GM19324 (cell line): ENCODE measurements around the gene TRPV2.
"Not testable (repeated sequence)": the region's sequence is repeated elsewhere in the genome, so short reads cannot be mapped to it uniquely, and the experiment has no call there.

Experiments used
- ATAC-seq: cut with Tn5 transposase; IDR thresholded peaks from one replicate; pipeline ENCODE4 v1.9.1; 2021; ENCODE audit warnings: mild to moderate bottlenecking, moderate library complexity; ENCODE audit not compliant: unreplicated experiment, low FRiP score

TRPV2 gene

GRCh38 chr17:16403847-16404246 is 11.5 kb upstream of the TRPV2 start:
- not testable (repeated sequence) for ATAC-seq

DNA sequence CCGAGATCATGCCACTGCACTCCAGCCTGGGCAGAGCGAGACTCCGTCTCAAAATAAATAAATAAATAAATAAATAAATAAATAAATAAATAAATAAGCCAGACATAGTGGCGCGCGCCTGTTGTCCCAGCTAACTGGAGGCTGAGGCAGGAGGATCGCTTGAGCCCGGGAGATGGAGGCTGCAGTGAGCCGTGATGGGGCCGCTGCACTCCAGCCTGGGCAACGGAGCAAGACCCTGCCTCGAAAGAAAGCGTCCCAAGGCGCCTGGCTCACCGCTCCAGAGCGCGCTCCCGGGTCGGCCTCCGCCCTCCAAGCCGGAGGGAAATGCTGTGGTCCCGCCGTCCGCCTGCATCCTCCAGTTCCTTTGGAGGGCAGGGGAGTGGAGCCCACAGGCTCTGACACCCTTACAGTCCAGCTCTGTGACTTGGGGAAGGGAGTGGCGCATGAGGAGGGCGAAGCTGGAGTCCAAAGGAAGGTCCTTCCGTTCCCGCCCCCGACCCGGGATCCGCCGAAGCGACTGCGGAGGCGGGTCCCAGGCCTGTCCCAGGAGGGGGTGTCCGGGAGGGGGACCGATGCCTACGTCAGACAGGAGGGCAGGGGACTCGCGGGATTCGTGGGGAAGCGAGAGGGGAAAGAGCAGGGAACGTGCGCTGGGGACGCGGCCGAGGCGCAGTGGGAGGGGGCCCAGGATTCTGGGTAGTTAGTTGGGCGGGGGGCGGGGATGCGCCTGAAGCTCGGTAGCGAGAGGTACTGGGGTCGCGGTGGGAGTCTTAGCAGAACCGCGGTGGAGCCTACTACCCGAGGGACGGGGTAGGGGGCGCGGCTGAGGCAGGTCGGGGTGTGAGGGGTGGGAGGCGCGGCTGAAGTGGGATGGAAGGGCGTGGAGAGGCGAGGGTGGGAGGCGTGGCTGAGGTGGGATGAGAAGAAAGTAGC is 8.4 kb upstream of the TRPV2 start:
- no peak for ATAC-seq

GRCh38 chr17:16407911-16408588 is 7.3 kb upstream of the TRPV2 start:
- peak; percentile 62 for ATAC-seq

DNA sequence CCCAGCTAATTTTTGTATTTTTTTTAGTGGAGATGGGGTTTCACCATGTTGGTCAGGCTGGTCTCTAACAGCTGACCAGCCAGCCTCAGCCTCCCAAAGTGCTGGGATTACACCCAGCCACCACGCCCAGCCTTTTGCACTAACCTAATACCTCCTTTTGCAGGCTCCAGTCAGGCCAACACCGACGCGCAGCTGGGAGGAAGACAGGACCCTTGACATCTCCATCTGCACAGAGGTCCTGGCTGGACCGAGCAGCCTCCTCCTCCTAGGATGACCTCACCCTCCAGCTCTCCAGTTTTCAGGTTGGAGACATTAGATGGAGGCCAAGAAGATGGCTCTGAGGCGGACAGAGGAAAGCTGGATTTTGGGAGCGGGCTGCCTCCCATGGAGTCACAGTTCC is 2.0 kb downstream of the TRPV2 start:
- no peak for ATAC-seq

GRCh38 chr17:16417896-16418684 is 2.7 kb downstream of the TRPV2 start:
- no peak for ATAC-seq

DNA sequence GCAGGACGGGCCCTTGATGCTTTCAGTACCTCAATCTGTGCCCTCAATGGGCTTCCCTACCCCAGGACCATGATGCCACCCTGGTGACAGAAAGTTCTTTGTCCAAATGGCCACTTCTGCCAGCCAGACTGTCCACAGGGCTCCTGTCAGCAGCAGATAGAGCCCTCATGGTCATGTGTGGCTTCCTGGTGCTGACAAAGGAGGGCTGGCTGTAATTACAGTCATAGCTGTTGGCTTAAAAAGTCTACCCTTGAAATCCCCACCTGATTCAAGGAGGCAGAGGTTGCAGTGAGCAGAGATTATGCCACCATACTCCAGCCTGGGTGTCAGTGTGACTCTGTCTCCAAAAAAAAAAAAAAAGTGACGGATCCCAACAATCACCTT is 3.3 kb downstream of the TRPV2 start:
- no peak for ATAC-seq

DNA sequence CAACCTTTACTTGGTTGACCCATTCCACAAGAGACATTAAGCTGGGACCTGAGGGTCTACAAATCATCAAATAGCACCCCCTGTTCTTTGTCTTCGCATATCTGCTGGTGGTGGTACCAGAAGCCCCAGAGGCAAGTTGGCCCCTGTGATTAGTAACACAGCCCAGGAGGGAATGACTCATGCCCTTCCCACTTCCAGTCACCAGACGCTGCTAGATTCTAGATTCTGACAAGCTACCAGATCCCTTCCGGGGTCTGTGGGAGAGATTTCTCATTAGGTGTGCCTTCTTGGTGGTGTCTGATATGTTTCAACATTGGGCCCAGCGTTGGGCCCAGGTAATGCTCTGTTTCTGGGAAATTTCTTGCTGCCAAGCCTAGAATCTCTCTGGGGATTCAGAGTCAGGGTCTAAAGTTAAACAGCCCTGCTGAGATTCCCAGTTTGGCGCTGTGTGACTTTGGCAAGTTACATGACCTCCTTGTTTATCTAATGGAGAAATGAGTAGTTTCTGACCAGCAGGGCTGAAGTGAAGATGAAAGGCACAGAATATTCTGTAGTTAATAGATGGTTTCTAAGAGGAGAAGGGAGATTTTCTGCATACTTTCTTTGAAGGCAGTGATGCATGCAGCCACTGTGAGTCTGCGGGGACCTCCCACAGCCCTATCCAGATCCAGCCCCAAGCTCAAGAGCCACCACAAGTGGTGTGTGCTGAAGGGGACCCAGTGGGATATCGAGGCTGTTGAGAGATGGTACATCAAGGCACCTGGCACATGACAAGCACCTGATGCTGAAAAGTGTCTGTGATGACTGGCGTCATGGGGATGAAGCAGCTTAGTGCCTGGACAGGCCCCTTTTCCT is 3.9 kb downstream of the TRPV2 start:
- ATAC-seq, result no peak

- no peak for ATAC-seq
Observed at GRCh38 chr17:16419929-16420271, 4.5 kb downstream of the TRPV2 start.

- no peak for ATAC-seq
Observed at GRCh38 chr17:16422416-16422815, 7.0 kb downstream of the TRPV2 start.

DNA sequence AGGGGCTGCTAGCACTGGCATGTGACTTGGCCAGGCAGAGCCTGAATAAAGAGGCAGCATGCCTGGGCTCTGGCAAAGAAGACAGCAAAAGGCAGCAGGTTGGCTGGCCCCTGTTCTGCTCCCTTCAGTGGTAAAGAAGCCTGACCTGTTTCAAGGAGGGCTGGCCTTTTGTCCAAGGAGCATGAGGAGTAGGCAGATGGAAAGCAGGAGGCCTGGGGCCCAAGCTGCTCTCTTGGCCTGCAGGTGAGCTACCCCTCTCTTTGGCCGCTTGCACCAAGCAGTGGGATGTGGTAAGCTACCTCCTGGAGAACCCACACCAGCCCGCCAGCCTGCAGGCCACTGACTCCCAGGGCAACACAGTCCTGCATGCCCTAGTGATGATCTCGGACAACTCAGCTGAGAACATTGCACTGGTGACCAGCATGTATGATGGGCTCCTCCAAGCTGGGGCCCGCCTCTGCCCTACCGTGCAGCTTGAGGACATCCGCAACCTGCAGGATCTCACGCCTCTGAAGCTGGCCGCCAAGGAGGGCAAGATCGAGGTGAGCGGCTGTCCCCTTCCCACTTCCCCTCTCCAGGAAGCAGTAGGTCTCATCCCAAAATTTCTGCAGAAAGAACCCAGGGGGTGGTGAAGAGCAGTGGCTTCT is 8.0 kb downstream of the TRPV2 start:
- ATAC-seq, result no peak

DNA sequence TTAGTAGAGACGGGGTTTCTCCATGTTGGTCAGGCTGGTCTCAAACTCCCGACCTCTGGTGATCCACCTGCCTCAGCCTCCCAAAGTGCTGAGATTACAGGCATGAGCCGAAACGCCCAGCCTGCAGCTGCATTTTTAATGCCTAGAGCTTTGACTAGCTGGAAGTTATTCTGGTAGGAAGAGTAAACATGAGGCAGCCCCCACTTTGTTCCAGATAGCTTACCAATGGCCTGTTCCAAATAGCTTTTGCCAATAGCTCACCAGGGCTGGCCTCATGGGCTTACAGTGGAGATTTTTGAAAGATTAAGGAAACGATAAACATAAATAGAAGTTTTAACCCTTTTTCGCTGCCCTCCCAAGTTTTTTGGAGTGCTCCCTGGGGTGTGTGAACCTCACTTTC is 9.8 kb downstream of the TRPV2 start:
- ATAC-seq, result no peak

DNA sequence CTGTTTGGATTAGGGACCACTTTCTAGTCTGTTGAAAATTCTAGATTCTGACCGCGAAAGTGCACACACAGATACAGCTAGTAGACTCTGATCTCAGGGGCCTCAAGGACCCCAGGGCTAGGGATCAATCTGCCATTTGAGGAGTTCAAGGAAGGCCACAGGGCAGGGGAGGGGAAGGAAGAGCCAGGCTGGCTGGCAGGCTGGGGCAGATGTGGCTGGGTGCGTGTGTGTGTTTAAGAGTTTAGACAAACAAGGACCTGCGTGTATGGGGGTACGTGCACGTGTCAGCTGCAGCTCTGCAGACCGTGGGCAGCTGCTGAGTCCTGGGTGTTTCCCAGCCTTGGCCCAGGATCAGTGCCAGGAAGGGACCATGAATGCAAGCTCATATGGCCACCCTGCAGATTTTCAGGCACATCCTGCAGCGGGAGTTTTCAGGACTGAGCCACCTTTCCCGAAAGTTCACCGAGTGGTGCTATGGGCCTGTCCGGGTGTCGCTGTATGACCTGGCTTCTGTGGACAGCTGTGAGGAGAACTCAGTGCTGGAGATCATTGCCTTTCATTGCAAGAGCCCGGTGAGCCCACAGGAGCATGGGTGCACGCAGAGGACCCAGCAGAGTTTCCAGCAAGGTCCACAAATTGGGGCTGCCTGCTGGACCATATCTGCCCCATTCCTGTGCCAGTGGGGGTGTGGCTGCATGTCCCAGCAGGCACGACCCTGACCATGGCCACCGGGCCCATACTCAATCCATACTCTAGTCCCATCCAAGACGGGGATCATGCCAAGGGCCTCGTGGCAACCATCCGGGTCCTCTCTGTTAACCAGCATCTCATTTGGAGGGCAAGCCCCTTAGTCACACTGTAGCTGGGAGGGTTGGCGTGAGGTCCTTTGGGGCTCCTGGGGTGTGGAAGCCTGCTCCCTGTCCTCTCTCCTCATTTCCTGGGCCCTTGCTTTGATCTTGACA is 10.6 kb downstream of the TRPV2 start:
- ATAC-seq, result no peak

GRCh38 chr17:16427020-16427419 is 11.6 kb downstream of the TRPV2 start:
- ATAC-seq, result no peak

DNA sequence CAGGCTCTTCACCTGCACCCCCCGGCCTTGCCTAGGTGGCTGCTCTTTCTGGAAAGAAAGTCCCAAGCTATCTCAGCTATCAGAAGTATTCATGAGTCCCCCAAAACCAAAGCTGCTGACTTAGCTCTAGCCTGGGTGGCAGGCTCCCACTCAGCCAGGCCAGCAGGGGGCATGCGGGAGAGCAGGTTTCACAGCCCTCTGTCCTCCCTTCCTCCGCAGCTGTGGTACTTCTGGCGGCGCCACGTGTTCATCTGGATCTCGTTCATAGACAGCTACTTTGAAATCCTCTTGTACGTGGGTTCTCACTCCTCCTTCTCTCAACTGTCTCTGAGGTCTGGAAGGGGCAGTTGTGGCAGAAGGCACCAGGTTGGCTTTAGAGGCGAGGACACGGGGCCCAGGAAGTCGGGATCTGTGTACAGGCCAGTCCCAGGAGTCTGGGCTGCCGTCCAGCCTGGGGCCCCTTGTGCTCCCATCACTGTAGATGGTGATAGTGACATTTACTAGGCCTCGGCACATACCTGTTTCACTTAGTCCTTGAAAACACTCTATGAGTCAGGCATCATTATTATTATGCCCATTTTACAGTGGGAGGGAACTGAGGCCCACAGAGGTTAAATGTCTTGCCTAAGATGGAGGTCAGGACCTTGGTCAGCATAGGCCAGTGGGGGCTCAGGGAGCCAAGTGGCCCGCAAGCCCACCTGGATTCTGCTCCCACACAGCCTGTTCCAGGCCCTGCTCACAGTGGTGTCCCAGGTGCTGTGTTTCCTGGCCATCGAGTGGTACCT is 12.9 kb downstream of the TRPV2 start:
- no peak for ATAC-seq

- ATAC-seq, result no peak
Observed at GRCh38 chr17:16429083-16429482, 13.7 kb downstream of the TRPV2 start.

- ATAC-seq, result no peak
Observed at GRCh38 chr17:16430650-16431049, 15.3 kb downstream of the TRPV2 start.

DNA sequence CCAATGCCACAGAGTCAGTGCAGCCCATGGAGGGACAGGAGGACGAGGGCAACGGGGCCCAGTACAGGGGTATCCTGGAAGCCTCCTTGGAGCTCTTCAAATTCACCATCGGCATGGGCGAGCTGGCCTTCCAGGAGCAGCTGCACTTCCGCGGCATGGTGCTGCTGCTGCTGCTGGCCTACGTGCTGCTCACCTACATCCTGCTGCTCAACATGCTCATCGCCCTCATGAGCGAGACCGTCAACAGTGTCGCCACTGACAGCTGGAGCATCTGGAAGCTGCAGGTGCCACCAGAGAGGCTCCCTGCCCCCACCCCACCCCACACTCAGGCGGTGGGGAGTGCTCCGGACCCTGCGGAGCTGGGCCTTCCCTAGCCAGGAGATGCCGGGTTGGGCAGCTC is 16.6 kb downstream of the TRPV2 start:
- ATAC-seq, result no peak

DNA sequence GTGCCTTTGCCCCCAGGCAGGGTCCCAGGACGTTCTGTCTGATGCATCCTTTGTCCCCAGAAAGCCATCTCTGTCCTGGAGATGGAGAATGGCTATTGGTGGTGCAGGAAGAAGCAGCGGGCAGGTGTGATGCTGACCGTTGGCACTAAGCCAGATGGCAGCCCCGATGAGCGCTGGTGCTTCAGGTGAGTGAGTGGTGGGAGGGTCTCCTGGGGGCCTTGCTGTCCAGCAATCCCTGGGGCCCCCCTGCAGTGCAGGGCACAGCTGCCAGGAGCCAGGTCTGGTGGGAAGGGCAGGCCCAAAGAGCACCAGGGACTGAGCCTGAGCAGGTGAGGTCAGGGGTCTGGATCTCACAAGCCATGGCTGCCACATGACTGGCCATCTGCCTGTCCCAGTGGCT is 18.1 kb downstream of the TRPV2 start:
- no peak for ATAC-seq
